Activated T-cell treated with anti-CD3 and anti-CD28 coated beads for 4 hours (primary cell): ENCODE results near the gene COL4A5.
"Not testable (repeated sequence)": the region's sequence is repeated elsewhere in the genome, so short reads cannot be mapped to it uniquely, and the experiment has no call there.

Experiments used
- DNase-seq: peaks from one replicate; pipeline ENCODE4 v3.0.0-alpha.2; 2020

The COL4A5 gene

DNA sequence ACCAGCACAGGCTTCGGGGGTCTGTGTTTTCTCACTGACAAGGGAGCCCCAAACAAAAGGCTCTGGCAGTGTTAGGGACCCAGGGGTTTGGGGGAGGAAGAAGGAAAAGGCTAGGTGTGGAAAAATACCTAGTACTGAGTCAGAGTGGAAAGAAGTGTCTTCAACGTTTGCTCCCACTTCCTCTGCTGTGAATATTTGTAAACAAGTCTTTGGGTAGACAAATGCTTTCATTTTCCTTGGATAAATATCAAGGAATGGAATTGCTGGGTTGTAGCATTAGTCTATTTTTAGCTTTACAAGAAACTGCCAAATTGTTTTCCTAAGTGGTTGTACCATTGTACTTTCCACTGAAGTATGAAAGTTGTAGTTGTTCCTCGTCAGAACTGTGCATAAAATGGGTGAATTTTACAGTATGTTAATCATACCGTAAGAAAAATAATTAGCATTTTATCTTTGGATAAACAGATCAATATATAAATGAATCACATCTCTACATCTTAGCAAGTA, 17.4 kb downstream of the COL4A5 start:
- DNase-seq, result no peak

DNA sequence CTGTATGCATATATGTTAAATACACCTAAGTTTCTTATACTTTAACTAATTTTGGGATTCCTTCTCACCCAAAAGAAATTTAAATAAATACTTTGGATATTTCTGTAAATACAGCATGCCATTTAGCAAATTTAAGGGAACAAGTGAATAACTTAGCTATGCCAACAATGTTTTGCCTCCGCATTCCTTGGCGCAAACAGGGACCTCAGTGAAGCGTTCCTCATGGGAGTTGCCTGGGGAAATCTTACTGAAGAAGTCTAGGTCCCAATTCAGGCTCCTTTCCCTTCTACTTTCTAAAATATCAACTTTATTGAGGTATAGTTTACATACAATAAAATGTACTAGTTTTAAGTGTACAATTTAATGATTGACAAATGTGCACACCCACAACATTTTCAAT, 25.0 kb downstream of the COL4A5 start:
- no peak for DNase-seq

DNA sequence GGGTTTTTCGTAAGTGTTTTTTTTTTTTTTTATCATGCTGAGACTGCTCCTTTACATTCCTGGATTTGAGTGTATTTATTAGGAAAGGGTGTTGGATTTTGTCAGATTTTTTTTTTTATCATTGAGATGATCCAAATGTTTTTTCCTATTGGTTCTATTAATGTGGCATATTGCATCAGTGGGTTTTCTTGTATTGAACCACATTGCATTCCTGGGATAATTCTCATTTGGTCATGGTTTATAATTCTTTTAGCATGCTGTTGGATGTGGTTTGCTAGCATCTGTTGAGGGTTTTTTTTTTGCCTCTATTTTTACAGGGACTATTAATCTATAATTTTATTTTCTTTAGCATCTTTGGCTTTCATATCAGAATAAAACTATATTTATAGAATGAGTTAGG, 28.8 kb downstream of the COL4A5 start:
- no peak for DNase-seq

DNA sequence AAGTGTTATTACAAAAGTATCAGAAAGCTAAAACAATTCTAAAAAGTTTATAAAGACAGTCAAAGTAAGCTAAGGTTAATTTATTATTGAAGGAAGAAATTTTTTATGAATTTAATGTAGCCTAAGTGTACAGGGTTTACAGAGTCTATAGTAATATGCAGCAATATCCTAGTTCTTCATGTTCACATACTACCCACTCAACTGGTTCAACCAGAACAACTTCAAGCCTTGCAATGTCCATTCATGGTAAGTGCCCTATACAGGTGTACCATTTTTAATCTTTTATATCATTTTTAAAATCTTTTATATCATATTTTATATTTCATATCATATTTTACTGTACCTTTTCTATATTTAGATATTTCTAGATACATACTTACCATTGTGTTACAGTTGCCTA, 34.3 kb downstream of the COL4A5 start:
- DNase-seq, result no peak

DNA sequence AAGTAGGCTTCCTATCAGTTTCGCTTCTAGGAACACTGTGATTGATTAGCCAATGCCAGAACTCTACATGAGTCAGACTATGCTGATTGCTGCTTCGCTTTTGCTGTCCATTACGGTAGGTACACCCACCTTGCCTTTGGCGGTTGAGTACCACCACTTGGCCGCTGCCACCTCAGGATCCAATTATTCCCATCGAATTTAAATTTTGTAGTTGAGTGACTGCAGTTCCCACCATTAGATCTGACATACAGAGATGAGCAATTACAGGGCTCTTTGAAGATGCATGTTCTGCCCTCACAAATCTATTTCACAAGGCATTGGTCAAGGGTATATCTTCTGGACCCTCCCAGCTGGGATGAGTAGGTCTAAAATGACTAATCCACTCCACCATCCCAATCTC, 41.9 kb downstream of the COL4A5 start:
- not testable (repeated sequence) for DNase-seq

DNA sequence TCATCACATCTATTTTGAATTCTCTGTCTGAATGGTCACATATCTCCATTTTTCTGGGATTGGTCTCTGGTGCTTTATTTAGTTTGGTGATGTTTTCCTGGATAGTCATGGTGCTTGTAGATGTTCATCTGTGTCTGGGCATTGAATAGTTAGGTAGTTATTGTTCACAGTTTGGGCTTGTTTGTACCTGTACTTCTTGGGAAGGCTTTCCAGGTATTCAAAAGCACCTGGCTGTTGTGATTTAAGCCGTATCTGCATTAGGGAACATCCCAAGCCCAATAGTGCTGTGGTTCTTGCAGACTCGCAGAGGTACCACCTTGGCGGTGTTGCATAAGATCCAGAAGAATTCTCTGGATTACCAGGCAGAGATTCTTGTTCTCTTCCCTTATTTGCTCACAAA, 44.6 kb downstream of the COL4A5 start:
- no peak for DNase-seq

DNA sequence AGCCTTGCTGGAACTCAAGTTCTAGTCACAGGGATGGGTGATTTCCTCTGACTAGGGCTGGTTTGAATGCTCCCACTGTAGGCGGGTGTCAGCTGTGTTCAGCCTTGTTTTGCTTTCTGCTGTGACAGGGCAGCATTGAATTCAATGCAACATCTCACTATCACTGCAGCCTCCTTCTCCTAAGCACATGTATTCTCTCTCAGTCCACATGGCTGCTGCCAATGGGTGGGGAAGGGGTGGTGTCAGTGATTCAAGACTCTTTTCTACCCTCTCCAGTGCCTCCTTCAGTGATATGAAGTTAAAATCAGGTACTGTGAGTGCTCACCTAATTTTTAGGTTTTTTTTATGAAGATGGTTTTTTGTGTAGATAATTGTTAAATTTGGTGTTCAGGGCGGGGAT, 46.3 kb downstream of the COL4A5 start:
- no peak for DNase-seq

DNA sequence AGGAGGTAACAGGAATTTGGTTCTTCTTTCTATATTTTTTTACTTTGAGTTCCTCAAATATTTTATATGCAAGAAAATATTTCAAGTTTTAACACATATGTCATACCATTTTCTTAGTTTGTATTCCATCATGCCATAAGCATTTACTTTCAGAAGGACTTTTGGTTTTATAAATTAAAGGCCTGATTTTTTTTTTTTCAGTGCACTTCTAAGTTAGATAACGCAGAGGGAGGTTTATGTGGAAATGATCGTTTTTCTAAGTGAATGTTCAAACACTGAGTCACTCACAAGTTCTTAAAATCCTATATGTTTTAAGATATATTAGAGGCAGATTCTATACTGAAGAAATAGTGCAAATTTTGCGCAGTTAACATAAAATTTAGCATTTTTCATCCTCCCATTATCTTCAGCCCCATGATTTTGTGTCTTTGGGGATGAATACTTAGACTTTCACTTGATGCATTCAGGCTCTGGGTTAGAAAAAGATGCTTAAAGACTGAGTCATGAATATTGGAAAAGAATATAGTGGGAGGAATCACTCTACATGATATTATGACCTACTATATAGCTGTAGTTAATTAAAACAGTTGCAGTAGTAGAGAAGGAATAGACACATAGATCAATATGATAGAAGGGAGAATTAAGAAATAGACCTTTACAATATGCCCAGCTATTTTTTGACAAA, 54.9 kb downstream of the COL4A5 start:
- no peak for DNase-seq

DNA sequence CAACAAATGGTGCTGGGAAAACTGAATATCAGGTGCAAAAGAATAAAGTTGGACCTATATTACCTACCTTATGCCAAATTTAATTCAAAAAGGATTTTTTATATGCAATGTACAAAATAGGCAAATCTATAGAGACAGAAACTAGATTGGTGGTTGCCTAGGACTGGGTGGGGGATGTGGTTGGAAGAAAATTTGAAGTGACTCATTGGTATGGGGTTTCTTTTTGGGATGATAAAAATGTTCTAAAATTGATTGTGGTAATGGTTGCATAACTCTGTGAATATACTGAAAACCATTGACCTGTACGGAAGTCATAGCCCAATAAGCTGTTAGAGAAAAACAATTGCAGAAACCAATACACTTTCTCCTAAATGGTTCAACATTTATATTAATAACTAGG, 72.1 kb downstream of the COL4A5 start:
- no peak for DNase-seq

DNA sequence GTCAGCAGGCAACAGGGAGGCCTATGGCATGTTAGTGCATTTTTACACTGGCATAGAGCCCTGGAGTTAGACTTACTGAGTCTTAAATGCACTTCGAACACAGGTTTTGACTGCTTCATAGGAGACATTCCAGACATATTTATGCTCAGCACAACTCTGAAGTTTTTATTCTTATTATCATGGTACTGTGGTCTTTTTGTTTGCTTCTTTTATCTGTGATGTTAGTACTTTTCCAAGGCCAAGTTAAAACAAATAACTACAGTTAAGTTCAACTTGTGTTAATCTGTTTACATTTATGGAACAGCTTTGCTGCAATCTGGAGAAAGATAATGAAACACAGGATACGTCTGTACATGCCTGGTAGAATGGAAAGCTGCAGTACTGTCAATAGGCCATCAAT, 76.5 kb downstream of the COL4A5 start:
- no peak for DNase-seq

DNA sequence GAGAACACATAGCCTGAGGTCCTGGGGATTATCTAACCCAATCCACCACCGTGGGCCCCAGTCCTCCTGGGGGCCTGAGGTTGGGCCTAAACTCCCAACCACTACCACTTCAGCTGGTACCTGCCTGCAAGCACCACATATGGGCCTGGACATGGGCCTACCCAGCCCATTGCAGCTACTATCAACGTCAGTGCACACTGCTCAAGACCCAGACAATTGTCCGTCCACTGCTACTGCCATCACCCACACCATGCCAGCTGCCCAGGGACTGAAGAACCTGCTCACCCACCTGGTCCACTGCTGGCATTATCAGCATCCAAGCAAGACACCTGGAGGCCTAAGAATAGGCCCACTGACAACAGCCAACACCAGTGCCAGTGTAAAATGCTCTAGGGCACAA, 88.1 kb downstream of the COL4A5 start:
- no peak for DNase-seq

DNA sequence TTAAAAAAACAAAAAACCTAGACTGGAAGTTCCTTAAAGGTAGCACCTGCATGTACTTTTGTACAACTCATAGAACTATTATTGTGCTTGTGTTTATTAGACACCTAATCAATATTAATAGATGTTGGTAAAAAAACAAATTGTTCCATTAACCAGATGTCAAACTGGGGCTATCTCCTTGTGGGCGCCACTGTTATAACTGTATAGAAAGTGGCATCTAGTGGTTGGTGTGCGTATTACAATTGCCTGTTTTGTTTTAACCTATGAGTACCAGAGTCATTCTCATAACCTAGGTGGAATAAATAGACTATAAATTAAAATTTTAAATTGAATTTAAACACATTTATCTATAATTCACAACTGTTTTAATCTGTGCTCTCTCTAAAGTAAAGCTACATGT, 97.4 kb downstream of the COL4A5 start:
- no peak for DNase-seq

DNA sequence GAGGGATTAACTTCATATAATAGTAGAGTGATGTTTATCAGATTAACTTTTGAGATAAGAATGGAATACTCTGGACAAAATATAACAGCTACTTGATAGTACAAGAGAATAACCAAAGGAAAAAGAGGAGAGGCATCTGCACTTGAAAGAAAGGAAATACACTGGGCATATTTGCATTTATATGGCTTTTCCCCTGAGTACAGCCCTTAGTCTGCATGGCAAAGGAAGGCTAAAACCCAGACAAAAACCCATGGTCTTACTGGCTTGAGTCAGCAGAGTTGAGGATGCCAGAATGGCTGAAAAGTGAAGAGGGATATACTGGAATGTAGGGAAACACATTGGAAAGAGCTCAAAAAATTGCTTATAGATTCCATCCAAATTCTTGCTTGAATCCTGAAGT, 101.6 kb downstream of the COL4A5 start:
- no peak for DNase-seq

DNA sequence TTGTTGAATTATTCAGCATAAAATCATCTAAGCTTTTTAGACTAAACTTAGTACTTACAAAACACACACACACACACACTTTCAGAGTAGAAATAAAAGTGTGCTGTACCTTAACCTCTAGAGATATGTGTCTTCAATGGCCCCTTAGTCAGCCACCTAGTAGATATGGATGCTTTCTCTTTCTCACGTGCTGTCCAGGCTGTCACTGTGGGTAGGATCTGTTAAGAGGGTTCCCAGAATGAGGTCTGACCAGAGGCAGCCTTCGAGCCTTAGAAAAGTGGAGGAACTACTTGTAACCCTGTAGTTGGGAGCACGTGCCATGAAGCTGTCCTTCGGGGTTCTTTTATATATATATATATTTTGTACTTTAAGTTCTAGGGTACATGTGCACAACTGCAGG, 117.9 kb downstream of the COL4A5 start:
- DNase-seq, result no peak

DNA sequence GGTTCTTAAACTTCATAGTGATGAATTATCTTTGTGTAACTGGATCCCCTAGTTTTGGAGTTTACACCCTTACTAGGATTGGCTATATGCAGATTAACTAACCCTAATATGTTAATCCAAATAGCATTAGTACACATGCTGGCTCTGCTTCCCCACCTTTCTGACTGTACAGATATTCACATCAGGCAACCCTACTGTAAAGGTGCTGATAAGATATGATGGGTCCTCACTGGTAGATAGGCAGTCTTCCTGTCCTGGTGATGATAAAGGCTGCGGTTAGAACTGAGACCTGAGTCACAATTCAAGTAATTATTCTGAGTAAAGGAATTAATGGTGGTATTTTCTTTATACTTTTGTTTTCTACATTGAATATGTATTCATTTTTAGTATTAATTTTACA, 118.6 kb downstream of the COL4A5 start:
- DNase-seq, result no peak

DNA sequence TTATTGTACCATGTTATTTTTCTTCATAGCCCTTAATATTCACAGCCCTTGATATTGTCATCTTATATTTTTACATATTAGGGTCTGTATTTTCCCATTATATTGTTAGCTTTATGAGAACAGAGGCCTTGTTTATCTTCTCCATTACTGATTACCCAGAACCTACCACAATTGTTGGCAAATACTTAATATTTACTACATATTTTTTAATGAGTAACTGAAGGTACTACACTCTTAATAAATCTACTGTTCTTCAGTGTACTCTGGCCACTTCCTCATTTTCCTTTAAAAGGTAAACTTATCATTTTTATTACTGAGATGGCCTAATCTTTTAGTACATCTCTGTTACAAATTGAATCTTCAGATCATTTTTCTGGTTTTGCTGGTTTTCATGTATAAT, 133.5 kb downstream of the COL4A5 start:
- DNase-seq, result no peak

DNA sequence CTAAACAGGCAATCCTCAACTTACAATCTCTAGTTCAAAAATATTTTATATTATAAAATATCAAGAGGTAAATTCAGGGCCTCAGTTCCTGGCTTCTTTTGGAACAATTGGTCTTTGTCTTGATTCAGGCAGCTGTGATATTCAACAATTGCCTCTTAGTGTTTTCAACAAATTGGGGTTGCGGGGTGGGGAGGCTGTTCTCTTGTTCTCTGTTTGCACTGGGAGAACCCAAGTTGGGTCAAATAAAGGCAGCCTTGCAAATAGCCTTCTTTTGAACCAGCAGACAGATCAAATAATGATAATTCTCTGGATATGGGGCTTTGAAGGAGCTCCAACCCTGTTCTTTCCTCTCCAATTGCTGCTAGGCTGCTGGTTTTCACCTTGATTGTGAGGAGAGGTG, 142.5 kb downstream of the COL4A5 start:
- DNase-seq, result no peak

DNA sequence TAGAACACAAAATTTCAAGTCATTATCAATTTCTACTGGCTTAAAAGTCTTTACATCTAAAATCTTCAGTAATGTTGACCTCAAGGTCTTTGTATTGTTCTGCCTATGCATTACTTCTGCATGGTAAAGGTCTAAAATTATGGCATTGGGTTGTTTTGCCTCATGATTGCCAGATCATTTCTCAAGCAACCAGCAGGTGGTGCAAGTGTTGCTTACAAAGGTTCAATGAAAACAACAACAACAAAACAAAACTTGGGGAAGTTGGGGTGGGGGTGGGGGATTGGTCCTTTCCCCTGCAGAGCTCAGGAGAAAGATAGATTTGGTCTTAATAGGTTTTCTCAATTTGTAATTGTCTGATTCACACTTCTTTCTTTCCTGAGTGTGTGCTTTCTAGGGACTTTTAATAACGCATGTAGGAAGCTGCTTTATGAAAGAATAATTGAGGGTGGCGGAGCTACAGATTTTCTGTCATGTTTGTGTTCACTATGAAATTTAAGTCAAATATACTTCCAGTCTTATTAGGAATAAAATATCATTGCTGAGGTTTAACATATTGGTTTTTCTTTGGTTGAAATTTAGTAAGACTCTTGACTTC, 145.1 kb downstream of the COL4A5 start:
- no peak for DNase-seq

DNA sequence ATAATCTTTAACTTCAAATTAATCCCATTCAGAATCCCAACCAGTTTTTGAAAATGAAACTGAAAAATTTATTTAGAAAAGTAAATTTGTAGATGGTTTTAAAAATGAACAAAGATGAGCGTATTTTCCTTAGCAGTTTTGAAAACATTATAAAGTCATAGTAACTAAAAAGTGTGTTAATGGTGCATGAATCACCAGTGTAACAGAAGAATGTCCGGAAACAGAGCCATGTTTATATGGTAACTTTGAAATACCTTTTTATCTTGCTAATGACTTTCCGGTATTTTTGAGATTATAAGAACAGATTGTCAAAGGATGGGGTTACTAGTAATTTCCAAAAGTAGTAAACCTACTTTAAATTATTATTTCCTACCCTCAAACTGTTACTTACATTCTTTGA, 150.9 kb downstream of the COL4A5 start:
- DNase-seq, result no peak

DNA sequence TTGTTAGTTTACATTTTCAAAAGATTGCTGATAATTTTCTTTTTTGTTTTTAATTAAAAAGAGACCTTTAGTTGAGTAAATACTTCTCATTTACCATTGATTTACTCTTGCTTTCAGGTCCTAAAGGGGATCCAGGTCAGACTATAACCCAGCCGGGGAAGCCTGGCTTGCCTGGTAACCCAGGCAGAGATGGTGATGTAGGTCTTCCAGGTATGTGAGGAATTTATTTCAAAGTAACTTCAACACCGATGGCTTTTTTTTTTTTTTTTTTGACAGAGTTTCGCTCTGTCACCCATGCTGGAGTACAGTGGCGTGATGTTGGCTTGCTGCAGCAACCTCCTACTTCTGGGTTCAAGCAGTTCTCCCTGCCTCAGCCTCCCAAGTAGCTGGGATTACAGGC, 161.6 kb downstream of the COL4A5 start:
- no peak for DNase-seq

DNA sequence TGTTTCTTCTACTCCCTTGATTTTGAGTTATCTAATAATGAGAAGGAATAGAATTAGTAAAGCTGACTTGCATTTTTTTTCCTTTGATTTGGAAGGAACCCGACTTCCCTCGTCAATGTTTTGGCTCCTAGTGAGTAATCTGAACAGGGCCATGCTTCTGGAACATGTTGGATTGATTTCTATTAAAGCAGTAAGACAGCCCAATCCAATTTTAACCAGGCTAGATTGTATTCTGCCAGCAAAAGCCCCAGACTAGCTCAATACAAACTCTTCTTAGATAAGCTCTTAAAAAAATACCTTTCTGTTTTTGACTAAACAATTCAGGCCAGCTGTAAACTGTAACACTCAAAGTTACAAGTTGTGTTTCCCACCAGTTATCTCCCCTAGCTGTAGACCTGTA, 170.5 kb downstream of the COL4A5 start:
- DNase-seq, result no peak

DNA sequence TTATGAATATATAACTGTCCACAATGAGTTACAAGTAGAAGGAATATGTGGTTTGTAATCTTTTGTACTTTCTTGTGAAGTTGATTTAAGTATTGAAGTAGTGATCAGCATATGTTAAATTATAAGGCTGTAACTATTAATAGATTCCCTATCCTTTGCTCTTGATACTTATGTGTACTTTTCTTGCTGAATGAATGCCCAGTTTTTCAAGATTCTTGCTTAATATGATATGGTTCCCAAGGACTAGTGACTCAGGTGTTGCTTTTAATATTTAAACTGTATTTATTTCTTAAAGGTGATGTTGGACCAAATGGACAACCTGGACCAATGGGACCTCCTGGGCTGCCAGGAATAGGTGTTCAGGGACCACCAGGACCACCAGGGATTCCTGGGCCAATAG, 175.0 kb downstream of the COL4A5 start:
- no peak for DNase-seq

DNA sequence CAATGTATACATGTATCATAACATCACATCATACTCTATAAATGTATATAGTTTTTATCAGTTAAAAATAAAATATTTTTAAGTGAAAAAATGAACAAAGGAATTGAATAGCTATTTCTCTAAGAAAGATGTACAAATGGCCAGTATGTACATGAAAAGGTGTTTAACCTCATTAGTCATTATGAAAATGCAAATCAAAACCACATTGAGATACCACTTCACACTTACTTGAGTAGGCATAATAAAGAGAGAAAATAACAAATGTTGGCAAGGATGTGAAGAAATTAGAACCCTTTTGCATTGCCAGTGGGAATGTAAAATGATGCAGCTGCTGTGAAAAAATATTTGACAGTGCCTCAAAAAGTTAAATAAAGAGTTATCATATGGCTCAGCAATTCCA, 201.2 kb downstream of the COL4A5 start:
- no peak for DNase-seq

DNA sequence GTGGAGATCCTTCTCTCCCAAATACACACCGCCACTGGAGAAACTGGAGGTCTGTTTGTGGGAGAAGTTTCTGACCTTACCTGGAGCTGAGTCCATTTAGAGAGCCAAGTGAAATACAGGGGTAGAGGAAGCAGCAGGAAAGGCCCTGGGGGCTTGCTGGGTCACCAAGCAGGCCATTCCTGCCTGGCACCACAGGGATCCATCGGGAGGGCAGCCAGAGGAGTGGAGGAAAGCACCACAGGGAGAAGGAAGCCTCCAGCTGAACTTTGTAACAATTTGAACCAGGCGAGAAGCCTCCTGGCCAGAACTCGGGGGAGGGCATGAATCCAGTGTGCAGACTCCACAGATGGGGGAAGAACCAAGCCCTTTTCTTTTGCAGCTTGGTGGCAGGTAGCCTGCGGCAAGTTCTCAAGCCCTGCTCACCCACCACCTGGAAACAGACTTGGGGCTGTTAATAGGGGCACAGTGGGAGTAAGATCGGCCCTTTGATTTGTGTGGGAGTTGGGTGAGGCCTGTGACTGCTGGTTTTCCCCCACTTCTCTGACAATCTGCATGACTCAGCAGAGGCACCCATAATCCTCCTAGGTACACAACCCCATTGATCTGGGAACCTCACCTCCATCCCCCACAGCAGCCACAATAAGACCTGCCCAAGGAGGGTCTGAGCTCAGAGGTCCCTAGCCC, 202.1 kb downstream of the COL4A5 start:
- no peak for DNase-seq

DNA sequence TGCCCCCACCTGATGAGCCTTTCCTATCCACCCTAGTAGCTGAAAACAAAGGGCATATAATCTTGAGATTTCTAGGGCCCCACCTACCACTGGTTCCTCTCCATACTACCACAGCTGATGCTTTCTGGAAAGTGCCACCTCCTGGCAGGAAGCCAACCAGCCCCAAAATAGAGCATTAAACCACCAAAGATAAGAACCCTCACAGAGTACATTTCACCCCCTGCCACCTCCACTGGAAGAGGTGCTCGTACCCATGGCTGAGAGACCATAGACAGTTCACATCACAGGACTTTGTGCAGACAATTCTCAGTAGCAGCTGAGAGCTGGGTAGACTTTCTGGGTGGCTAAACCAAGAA, 202.6 kb downstream of the COL4A5 start:
- DNase-seq, result no peak
